Suprapubic skin (tissue), 4 donors: ENCODE data around the gene SF3A1. TPM values are rescaled to one million over a fixed set of nuclear protein-coding genes. Genes with fewer than 3 reads are reported as not detected.

Source experiments
- DNase-seq, 2 donors: peaks; one replicate each; pipeline ENCODE4 v3.0.0-alpha.2; 2019; ENCODE audit warnings: low spot score in 2 of 2
- H3K27ac ChIP-seq: fragments of 200-600 bp; sonication (generic); one replicate; pipeline ENCODE4 v1.5.1; 2019
- H3K27me3 ChIP-seq: fragments of 200-600 bp; sonication (generic); one replicate; pipeline ENCODE4 v1.5.1; 2019
- H3K36me3 ChIP-seq: fragments of 200-600 bp; sonication (generic); one replicate; pipeline ENCODE4 v1.5.1; 2019
- H3K4me1 ChIP-seq: fragments of 200-600 bp; sonication (generic); one replicate; pipeline ENCODE4 v1.5.1; 2019
- H3K4me3 ChIP-seq: fragments of 200-600 bp; sonication (generic); one replicate; pipeline ENCODE4 v1.5.1; 2019; ENCODE audit warnings: mild to moderate bottlenecking
- H3K9me3 ChIP-seq: fragments of 200-600 bp; sonication (generic); one replicate; pipeline ENCODE4 v1.5.1; 2019
- EP300 ChIP-seq: sonication (generic); formaldehyde crosslinking; IDR thresholded peaks from one replicate; pipeline ENCODE4 v1.6.1; 2017; ENCODE audit warnings: antibody characterized with exemption
- POLR2A ChIP-seq, 2 donors: fragments of 450-650 bp; IDR thresholded peaks; one replicate each; pipeline ENCODE4 v1.6.1; 2017; ENCODE audit warnings: antibody characterized with exemption in 2 of 2, mild to moderate bottlenecking in 2 of 2, moderate library complexity in 2 of 2
- POLR2AphosphoS5 ChIP-seq, 3 donors: sonication (generic); formaldehyde crosslinking; IDR thresholded peaks; one replicate each; pipeline ENCODE4 v1.6.1; 2017; ENCODE audit warnings: antibody characterized with exemption in 3 of 3
- WGBS: methylation state at CpG from one replicate; pipeline ENCODE4 v1.1.5; 2018; 5-methylcytosine and 5-hydroxymethylcytosine counted together
- total RNA-seq, 4 donors: library from RNA; depleted of rRNA; stranded (reverse); fragments of >200 nt; gene quantifications; one replicate each; pipeline ENCODE4 v1.1.0, GENCODE V29; 2016
- TF ChIP-seq, protein P1 (sequence below), 2 donors: fragments of 200-600 bp in 1 of 2; fragments of 450-650 bp in 1 of 2; sonication (generic) in 1 of 2; IDR thresholded peaks; one replicate each; pipeline ENCODE4 v1.5.1; 2016 to 2019; ENCODE audit warnings: antibody characterized with exemption in 2 of 2, mild to moderate bottlenecking in 1 of 2, moderate library complexity in 1 of 2

SF3A1 gene
- total RNA-seq, 4 donors from 2014 or later = 112 to 208 (median 152) TPM

GRCh38 chr22:30332994-30333706, 23.5 kb downstream of the SF3A1 start:
- 78% methylated on average over 2 of the region's 2 CpGs for WGBS
- H3K36me3 ChIP-seq = peaks cover 70% of the 10 kb centered on the region
- no peak overlapping the region for H3K4me3 ChIP-seq
- no peak for DNase-seq
- no peak overlapping the region for H3K27ac ChIP-seq
- no peak for TF ChIP-seq POLR2AphosphoS5 (IDR thresholded peaks at IDR 0.05)
- TF ChIP-seq EP300 = no peak
- no peak for TF ChIP-seq POLR2A (IDR thresholded peaks at IDR 0.05)
- TF ChIP-seq, protein P1, sequence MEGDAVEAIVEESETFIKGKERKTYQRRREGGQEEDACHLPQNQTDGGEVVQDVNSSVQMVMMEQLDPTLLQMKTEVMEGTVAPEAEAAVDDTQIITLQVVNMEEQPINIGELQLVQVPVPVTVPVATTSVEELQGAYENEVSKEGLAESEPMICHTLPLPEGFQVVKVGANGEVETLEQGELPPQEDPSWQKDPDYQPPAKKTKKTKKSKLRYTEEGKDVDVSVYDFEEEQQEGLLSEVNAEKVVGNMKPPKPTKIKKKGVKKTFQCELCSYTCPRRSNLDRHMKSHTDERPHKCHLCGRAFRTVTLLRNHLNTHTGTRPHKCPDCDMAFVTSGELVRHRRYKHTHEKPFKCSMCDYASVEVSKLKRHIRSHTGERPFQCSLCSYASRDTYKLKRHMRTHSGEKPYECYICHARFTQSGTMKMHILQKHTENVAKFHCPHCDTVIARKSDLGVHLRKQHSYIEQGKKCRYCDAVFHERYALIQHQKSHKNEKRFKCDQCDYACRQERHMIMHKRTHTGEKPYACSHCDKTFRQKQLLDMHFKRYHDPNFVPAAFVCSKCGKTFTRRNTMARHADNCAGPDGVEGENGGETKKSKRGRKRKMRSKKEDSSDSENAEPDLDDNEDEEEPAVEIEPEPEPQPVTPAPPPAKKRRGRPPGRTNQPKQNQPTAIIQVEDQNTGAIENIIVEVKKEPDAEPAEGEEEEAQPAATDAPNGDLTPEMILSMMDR (IDR thresholded peaks at IDR 0.05) = no peak
- no peaks in the 10 kb centered on the region for H3K27me3 ChIP-seq
- H3K4me1 ChIP-seq = no peaks in the 10 kb centered on the region
- no peaks in the 10 kb centered on the region for H3K9me3 ChIP-seq

GRCh38 chr22:30332551-30332950, 24.1 kb downstream of the SF3A1 start:
- H3K4me1 ChIP-seq = peaks cover 2% of the 10 kb centered on the region

DNA sequence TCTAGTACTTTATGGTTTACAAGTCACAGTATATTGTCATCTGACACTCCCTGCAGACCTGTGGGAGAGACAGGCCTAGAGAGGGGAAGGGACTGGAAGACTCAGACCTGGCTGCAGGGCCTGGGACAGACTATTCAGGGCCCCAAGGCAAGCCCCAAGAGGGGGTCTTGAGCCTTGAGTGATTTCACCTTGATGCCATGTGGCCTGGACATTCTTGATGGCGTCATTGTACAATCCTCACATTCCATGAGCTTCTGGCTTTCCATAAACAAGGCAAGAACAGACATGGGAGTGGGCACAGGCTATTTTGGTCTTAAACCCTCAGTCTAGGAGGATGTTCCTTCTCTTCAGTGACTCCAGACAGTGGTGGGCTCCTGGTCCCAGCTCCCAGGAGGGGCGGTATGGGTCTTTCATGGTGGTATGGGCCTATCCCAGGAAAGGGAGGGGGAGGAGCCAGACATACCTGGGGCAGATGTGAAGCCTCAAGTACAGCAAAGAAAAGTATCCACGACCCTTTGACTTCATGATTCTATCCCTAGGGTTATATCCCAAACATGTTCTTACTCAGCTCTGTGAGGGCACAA, 28.1 kb downstream of the SF3A1 start:
- TF ChIP-seq, protein P1 (IDR thresholded peaks at IDR 0.05) = no peak
- TF ChIP-seq EP300 = no peak
- TF ChIP-seq POLR2A (IDR thresholded peaks at IDR 0.05) = no peak
- TF ChIP-seq POLR2AphosphoS5 (IDR thresholded peaks at IDR 0.05) = no peak
- H3K36me3 ChIP-seq = peaks cover 24% of the 10 kb centered on the region
- peaks cover 35% of the 10 kb centered on the region for H3K4me1 ChIP-seq
- H3K9me3 ChIP-seq = no peaks in the 10 kb centered on the region
- DNase-seq = no peak
- 78% methylated on average over 3 of the region's 3 CpGs for WGBS
- H3K27me3 ChIP-seq = no peaks in the 10 kb centered on the region
- no peak overlapping the region for H3K27ac ChIP-seq
- no peak overlapping the region for H3K4me3 ChIP-seq

More at GRCh38 chr22:30332551-30332950, 24.1 kb downstream of the SF3A1 start:
- no peak overlapping the region for H3K4me3 ChIP-seq
- no peak for DNase-seq
- TF ChIP-seq POLR2AphosphoS5 (IDR thresholded peaks at IDR 0.05) = no peak
- TF ChIP-seq POLR2A (IDR thresholded peaks at IDR 0.05) = no peak
- TF ChIP-seq, protein P1 (IDR thresholded peaks at IDR 0.05) = no peak
- no peak for TF ChIP-seq EP300
- no peaks in the 10 kb centered on the region for H3K9me3 ChIP-seq
- 82% methylated on average over 5 of the region's 5 CpGs for WGBS
- no peak overlapping the region for H3K27ac ChIP-seq
- H3K27me3 ChIP-seq = no peaks in the 10 kb centered on the region
- peaks cover 64% of the 10 kb centered on the region for H3K36me3 ChIP-seq

- 67% methylated on average over 5 of the region's 5 CpGs for WGBS
These were observed 28.8 kb downstream of the SF3A1 start for GRCh38 chr22:30327864-30328345.

More at GRCh38 chr22:30327864-30328345, 28.8 kb downstream of the SF3A1 start:
- no peak for DNase-seq
- TF ChIP-seq, protein P1 (IDR thresholded peaks at IDR 0.05) = no peak
- TF ChIP-seq EP300 (no peak), POLR2A (IDR thresholded peaks at IDR 0.05) (no peak), POLR2AphosphoS5 (IDR thresholded peaks at IDR 0.05) (no peak)
- no peak overlapping the region for H3K4me3 ChIP-seq
- no peaks in the 10 kb centered on the region for H3K27me3 ChIP-seq
- peak overlapping the region; percentile 86 for H3K27ac ChIP-seq
- peaks cover 18% of the 10 kb centered on the region for H3K36me3 ChIP-seq
- peaks cover 35% of the 10 kb centered on the region for H3K4me1 ChIP-seq
- H3K9me3 ChIP-seq = no peaks in the 10 kb centered on the region
